HepG2 (cell line): ENCODE data around the gene GRAMD4. TPM values are rescaled to one million over a fixed set of nuclear protein-coding genes. Genes with fewer than 3 reads are reported as not detected.

Experiments used
- FOXC1 ChIP-seq: sonication (generic); formaldehyde crosslinking; IDR thresholded peaks from 2 replicates; pipeline ENCODE4 v1.8.0; 2022; ENCODE audit warnings: mild to moderate bottlenecking, missing genetic modification reagents, borderline replicate concordance
- KAT8 ChIP-seq: IDR thresholded peaks from 2 replicates; pipeline ENCODE4 v1.6.1; 2016; ENCODE audit warnings: missing genetic modification reagents, missing compliant biosample characterization
- MBNL3 ChIP-seq: fragments of 250-450 bp; sonication (Bioruptor Pico); conservative IDR thresholded peaks from 2 replicates; pipeline ENCODE4 v1.8.0; 2022; ENCODE audit warnings: mild to moderate bottlenecking, inconsistent platforms
- MXD1 ChIP-seq: sonication (generic); formaldehyde crosslinking; IDR thresholded peaks from 2 replicates; pipeline ENCODE4 v1.4.0; 2020; ENCODE audit warnings: mild to moderate bottlenecking, missing genetic modification reagents
- NFKB2 ChIP-seq: sonication (generic); formaldehyde crosslinking; IDR thresholded peaks from 2 replicates; pipeline ENCODE4 v1.4.0; 2020; ENCODE audit warnings: missing genetic modification reagents, borderline replicate concordance
- SNAPC4 ChIP-seq: sonication (generic); formaldehyde crosslinking; IDR thresholded peaks from 2 replicates; pipeline ENCODE4 v1.4.0; 2020; ENCODE audit warnings: mild to moderate bottlenecking, missing genetic modification reagents
- SP2 ChIP-seq: sonication (generic); formaldehyde crosslinking; IDR thresholded peaks from 2 replicates; pipeline ENCODE4 v1.5.1; 2020; ENCODE audit warnings: mild to moderate bottlenecking, missing genetic modification reagents
- TAF1 ChIP-seq: sonication (generic); formaldehyde crosslinking; IDR thresholded peaks from 2 replicates; pipeline ENCODE4 v1.4.0; 2020; ENCODE audit warnings: missing genetic modification reagents
- TARDBP ChIP-seq: sonication (generic); formaldehyde crosslinking; IDR thresholded peaks from 2 replicates; pipeline ENCODE4 v1.8.0; 2022; ENCODE audit warnings: mild to moderate bottlenecking, missing genetic modification reagents
- TBL1XR1 ChIP-seq: fragments of 150-350 bp; IDR thresholded peaks from 2 replicates; pipeline ENCODE4 v1.6.1; 2014; ENCODE audit warnings: borderline replicate concordance, low read length; ENCODE audit not compliant: partially characterized antibody
- THAP7 ChIP-seq: sonication (generic); formaldehyde crosslinking; IDR thresholded peaks from 2 replicates; pipeline ENCODE4 v1.8.1; 2023; ENCODE audit warnings: mild to moderate bottlenecking, missing genetic modification reagents
- ZBTB3 ChIP-seq: sonication (generic); formaldehyde crosslinking; IDR thresholded peaks from 2 replicates; pipeline ENCODE4 v1.4.0; 2020; ENCODE audit warnings: low read depth, mild to moderate bottlenecking, moderate library complexity, missing genetic modification reagents, borderline replicate concordance
- ZEB1 ChIP-seq: IDR thresholded peaks from 2 replicates; pipeline ENCODE4 v1.6.1; 2012; ENCODE audit warnings: mild to moderate bottlenecking, low read depth, inconsistent platforms; ENCODE audit not compliant: insufficient replicate concordance
- ZFP36L1 ChIP-seq: sonication (generic); formaldehyde crosslinking; IDR thresholded peaks from 2 replicates; pipeline ENCODE4 v1.8.0; 2022; ENCODE audit warnings: mild to moderate bottlenecking, missing genetic modification reagents, moderate library complexity
- ZNF10 ChIP-seq: sonication (generic); formaldehyde crosslinking; IDR thresholded peaks from 2 replicates; pipeline ENCODE4 v1.4.0; 2020; ENCODE audit warnings: mild to moderate bottlenecking, low read depth, missing genetic modification reagents, borderline replicate concordance
- ZNF274 ChIP-seq: sonication (generic); formaldehyde crosslinking; IDR thresholded peaks from 2 replicates; pipeline ENCODE4 v1.5.1; 2020; ENCODE audit warnings: mild to moderate bottlenecking, missing genetic modification reagents
- ZNF776 ChIP-seq: sonication (generic); formaldehyde crosslinking; IDR thresholded peaks from 2 replicates; pipeline ENCODE4 v1.4.0; 2020; ENCODE audit warnings: mild to moderate bottlenecking, missing genetic modification reagents
- ZSCAN22 ChIP-seq: sonication (generic); formaldehyde crosslinking; IDR thresholded peaks from 2 replicates; pipeline ENCODE4 v1.4.0; 2020; ENCODE audit warnings: mild to moderate bottlenecking, missing genetic modification reagents
- polyA plus RNA-seq, 8 experiments: library from polyadenylated mRNA; depleted of rRNA in 3 of 8; stranded (reverse) in 7 of 8; unstranded in 1 of 8; fragments of >200 nt; fragmentation: Illumina TruSeq in 4 of 8; extraction: Trizol in 4 of 8; gene quantifications; 2 replicates each; pipeline versions ENCODE4 v1.2.1 to v1.2.3, GENCODE V29; 2011 to 2016; ENCODE audit warnings: low read depth in 4 of 8, missing spikeins in 1 of 8, mixed read lengths in 1 of 8; ENCODE audit not compliant: insufficient read depth in 1 of 8
- total RNA-seq, 5 experiments: library from RNA; depleted of rRNA; stranded (reverse); fragments of >200 nt; fragmentation: Illumina TruSeq; extraction: Trizol; gene quantifications; 2 replicates each; pipeline ENCODE4 v1.2.3, GENCODE V29; 2016; ENCODE audit warnings: low read depth in 1 of 5
- TF ChIP-seq, protein P1 (sequence below): sonication (generic); formaldehyde crosslinking; IDR thresholded peaks from 2 replicates; pipeline ENCODE4 v1.4.0; 2020; ENCODE audit warnings: missing genetic modification reagents
- TF ChIP-seq, protein P2 (sequence below): sonication (generic); formaldehyde crosslinking; IDR thresholded peaks from 2 replicates; pipeline ENCODE4 v1.4.0; 2020; ENCODE audit warnings: missing genetic modification reagents

The GRAMD4 gene
- total and polyA plus RNA-seq, 2 of the 13 experiments (the other 11 are each of a cell fraction or from before 2014, with no cell fraction given), result 15.2 to 15.7 TPM

- TF ChIP-seq ZBTB3 (CRISPR knock-in tag), result no peak
- no peak for TF ChIP-seq ZNF776 (CRISPR knock-in tag)
- no peak for TF ChIP-seq ZFP36L1 (CRISPR knock-in tag)
- TF ChIP-seq THAP7 (CRISPR knock-in tag), result no peak
- no peak for TF ChIP-seq SNAPC4 (CRISPR knock-in tag)
- no peak for TF ChIP-seq ZEB1
- TF ChIP-seq TARDBP (CRISPR knock-in tag), result peak; percentile 4; the same call in 1 of the 2 replicates
- no peak for TF ChIP-seq MBNL3
- TF ChIP-seq TBL1XR1, result no peak
- TF ChIP-seq ZNF10 (CRISPR knock-in tag), result no peak
- TF ChIP-seq ZSCAN22 (CRISPR knock-in tag), result no peak
- TF ChIP-seq ZNF274, result no peak
- no peak for TF ChIP-seq FOXC1
- TF ChIP-seq TAF1 (CRISPR knock-in tag), result no peak
- no peak for TF ChIP-seq KAT8 (CRISPR knock-in tag)
- TF ChIP-seq, protein P1, sequence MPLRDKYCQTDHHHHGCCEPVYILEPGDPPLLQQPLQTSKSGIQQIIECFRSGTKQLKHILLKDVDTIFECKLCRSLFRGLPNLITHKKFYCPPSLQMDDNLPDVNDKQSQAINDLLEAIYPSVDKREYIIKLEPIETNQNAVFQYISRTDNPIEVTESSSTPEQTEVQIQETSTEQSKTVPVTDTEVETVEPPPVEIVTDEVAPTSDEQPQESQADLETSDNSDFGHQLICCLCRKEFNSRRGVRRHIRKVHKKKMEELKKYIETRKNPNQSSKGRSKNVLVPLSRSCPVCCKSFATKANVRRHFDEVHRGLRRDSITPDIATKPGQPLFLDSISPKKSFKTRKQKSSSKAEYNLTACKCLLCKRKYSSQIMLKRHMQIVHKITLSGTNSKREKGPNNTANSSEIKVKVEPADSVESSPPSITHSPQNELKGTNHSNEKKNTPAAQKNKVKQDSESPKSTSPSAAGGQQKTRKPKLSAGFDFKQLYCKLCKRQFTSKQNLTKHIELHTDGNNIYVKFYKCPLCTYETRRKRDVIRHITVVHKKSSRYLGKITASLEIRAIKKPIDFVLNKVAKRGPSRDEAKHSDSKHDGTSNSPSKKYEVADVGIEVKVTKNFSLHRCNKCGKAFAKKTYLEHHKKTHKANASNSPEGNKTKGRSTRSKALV (CRISPR knock-in tag), result no peak
- no peak for TF ChIP-seq SP2 (CRISPR knock-in tag)
- TF ChIP-seq, protein P2, sequence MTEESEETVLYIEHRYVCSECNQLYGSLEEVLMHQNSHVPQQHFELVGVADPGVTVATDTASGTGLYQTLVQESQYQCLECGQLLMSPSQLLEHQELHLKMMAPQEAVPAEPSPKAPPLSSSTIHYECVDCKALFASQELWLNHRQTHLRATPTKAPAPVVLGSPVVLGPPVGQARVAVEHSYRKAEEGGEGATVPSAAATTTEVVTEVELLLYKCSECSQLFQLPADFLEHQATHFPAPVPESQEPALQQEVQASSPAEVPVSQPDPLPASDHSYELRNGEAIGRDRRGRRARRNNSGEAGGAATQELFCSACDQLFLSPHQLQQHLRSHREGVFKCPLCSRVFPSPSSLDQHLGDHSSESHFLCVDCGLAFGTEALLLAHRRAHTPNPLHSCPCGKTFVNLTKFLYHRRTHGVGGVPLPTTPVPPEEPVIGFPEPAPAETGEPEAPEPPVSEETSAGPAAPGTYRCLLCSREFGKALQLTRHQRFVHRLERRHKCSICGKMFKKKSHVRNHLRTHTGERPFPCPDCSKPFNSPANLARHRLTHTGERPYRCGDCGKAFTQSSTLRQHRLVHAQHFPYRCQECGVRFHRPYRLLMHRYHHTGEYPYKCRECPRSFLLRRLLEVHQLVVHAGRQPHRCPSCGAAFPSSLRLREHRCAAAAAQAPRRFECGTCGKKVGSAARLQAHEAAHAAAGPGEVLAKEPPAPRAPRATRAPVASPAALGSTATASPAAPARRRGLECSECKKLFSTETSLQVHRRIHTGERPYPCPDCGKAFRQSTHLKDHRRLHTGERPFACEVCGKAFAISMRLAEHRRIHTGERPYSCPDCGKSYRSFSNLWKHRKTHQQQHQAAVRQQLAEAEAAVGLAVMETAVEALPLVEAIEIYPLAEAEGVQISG, result no peak
- no peak for TF ChIP-seq MXD1 (CRISPR knock-in tag)
- TF ChIP-seq NFKB2 (CRISPR knock-in tag), result peak; percentile 74; the same call in 1 of the 2 replicates
These were observed 32.7 kb downstream of the GRAMD4 start (continued) for GRCh38 chr22:46652847-46653331.
